ENCODE results near the gene PACC1.
"Not testable (repeated sequence)": the region's sequence is repeated elsewhere in the genome, so short reads cannot be mapped to it uniquely, and the experiment has no call there.

PACC1 gene

GRCh38 chr1:212401042-212401441 lies 13.6 kb downstream of the PACC1 start:
- H3K27ac ChIP-seq (ENCODE audit: low read depth, low read length): no peak overlapping the region
- H3K27me3 ChIP-seq (ENCODE audit: control insufficient read depth, low read length): no peaks in the 10 kb centered on the region
- H3K4me3 ChIP-seq (ENCODE audit: low read length): no peak overlapping the region
- H3K4me2 ChIP-seq (ENCODE audit: low read length): no peak overlapping the region
- no peaks in the 10 kb centered on the region for H3K9me2 ChIP-seq (replicated peaks; ENCODE audit: control insufficient read depth, low read length)
- H3K4me1 ChIP-seq (ENCODE audit: control insufficient read depth, low read length): no peaks in the 10 kb centered on the region
- peaks cover 71% of the 10 kb centered on the region for H3K36me3 ChIP-seq (ENCODE audit: control insufficient read depth, low read length)
- H3K9me3 ChIP-seq (ENCODE audit: control insufficient read depth, insufficient read depth, low read length): peaks cover 14% of the 10 kb centered on the region; the same call in 1 of the 2 replicates
- TF ChIP-seq, protein P1, sequence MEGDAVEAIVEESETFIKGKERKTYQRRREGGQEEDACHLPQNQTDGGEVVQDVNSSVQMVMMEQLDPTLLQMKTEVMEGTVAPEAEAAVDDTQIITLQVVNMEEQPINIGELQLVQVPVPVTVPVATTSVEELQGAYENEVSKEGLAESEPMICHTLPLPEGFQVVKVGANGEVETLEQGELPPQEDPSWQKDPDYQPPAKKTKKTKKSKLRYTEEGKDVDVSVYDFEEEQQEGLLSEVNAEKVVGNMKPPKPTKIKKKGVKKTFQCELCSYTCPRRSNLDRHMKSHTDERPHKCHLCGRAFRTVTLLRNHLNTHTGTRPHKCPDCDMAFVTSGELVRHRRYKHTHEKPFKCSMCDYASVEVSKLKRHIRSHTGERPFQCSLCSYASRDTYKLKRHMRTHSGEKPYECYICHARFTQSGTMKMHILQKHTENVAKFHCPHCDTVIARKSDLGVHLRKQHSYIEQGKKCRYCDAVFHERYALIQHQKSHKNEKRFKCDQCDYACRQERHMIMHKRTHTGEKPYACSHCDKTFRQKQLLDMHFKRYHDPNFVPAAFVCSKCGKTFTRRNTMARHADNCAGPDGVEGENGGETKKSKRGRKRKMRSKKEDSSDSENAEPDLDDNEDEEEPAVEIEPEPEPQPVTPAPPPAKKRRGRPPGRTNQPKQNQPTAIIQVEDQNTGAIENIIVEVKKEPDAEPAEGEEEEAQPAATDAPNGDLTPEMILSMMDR (IDR thresholded peaks at IDR 0.05; ENCODE audit: low read depth, low read length, poor library complexity, severe bottlenecking): no peak
- no peak for TF ChIP-seq EZH2phosphoT487 (IDR thresholded peaks at IDR 0.05; ENCODE audit: borderline replicate concordance, low read length)
- H3F3A ChIP-seq (ENCODE audit: control insufficient read depth, insufficient read depth): no peaks in the 10 kb centered on the region; the same call in 1 of the 2 replicates
- H3K79me2 ChIP-seq (ENCODE audit: control insufficient read depth, low read length): peaks cover 23% of the 10 kb centered on the region
- H4K20me1 ChIP-seq (ENCODE audit: control insufficient read depth, insufficient read depth, low read depth, low read length): no peaks in the 10 kb centered on the region

DNA sequence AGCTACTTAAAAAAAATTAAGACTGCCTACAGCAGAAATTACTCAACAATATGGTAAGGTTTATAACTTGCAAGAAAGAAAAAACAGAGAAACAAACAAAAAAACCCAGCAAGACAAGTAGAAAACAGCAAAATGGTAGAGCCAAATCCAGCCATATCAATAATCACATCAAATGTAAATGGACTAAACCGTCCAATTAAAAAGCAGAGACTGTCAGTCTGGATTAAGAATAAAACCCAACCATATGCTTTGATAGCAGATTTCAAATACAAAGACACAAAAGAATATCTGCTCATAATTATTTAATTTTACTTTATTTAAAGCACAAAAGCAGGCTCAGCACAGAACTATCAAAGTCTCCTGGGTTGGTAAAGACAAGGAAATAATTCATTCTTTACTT lies 17.5 kb downstream of the PACC1 start:
- TF ChIP-seq, protein P1 (IDR thresholded peaks at IDR 0.05; ENCODE audit: low read depth, low read length, poor library complexity, severe bottlenecking): no peak
- no peak for TF ChIP-seq EZH2phosphoT487 (IDR thresholded peaks at IDR 0.05; ENCODE audit: borderline replicate concordance, low read length)
- no peak overlapping the region for H3K27ac ChIP-seq (ENCODE audit: low read depth, low read length)
- H3K27me3 ChIP-seq (ENCODE audit: control insufficient read depth, low read length): no peaks in the 10 kb centered on the region
- no peak overlapping the region for H3K4me3 ChIP-seq (ENCODE audit: low read length)
- no peaks in the 10 kb centered on the region; the same call in 1 of the 2 replicates for H3F3A ChIP-seq (ENCODE audit: control insufficient read depth, insufficient read depth)
- no peaks in the 10 kb centered on the region for H3K9me2 ChIP-seq (replicated peaks; ENCODE audit: control insufficient read depth, low read length)
- no peaks in the 10 kb centered on the region for H3K4me1 ChIP-seq (ENCODE audit: control insufficient read depth, low read length)
- H3K36me3 ChIP-seq (ENCODE audit: control insufficient read depth, low read length): peaks cover 47% of the 10 kb centered on the region
- peaks cover 14% of the 10 kb centered on the region; the same call in 1 of the 2 replicates for H3K9me3 ChIP-seq (ENCODE audit: control insufficient read depth, insufficient read depth, low read length)
- H4K20me1 ChIP-seq (ENCODE audit: control insufficient read depth, insufficient read depth, low read depth, low read length): no peaks in the 10 kb centered on the region
- peaks cover 23% of the 10 kb centered on the region for H3K79me2 ChIP-seq (ENCODE audit: control insufficient read depth, low read length)
- H3K4me2 ChIP-seq (ENCODE audit: low read length): no peak overlapping the region

- H3K36me3 ChIP-seq (ENCODE audit: control insufficient read depth, low read length): peaks cover 42% of the 10 kb centered on the region
- TF ChIP-seq, protein P1 (IDR thresholded peaks at IDR 0.05; ENCODE audit: low read depth, low read length, poor library complexity, severe bottlenecking): no peak
- TF ChIP-seq EZH2phosphoT487 (IDR thresholded peaks at IDR 0.05; ENCODE audit: borderline replicate concordance, low read length): no peak
- no peaks in the 10 kb centered on the region for H3K9me2 ChIP-seq (replicated peaks; ENCODE audit: control insufficient read depth, low read length)
- H3K9me3 ChIP-seq (ENCODE audit: control insufficient read depth, insufficient read depth, low read length): peaks cover 14% of the 10 kb centered on the region; the same call in 1 of the 2 replicates
- H4K20me1 ChIP-seq (ENCODE audit: control insufficient read depth, insufficient read depth, low read depth, low read length): no peaks in the 10 kb centered on the region
- no peaks in the 10 kb centered on the region for H3K27me3 ChIP-seq (ENCODE audit: control insufficient read depth, low read length)
- H3K27ac ChIP-seq (ENCODE audit: low read depth, low read length): no peak overlapping the region
- no peak overlapping the region for H3K4me2 ChIP-seq (ENCODE audit: low read length)
- H3F3A ChIP-seq (ENCODE audit: control insufficient read depth, insufficient read depth): no peaks in the 10 kb centered on the region; the same call in 1 of the 2 replicates
- H3K4me1 ChIP-seq (ENCODE audit: control insufficient read depth, low read length): no peaks in the 10 kb centered on the region
- H3K79me2 ChIP-seq (ENCODE audit: control insufficient read depth, low read length): peaks cover 23% of the 10 kb centered on the region
- no peak overlapping the region for H3K4me3 ChIP-seq (ENCODE audit: low read length)
These were observed 18.0 kb downstream of the PACC1 start for GRCh38 chr1:212396638-212397037.

GRCh38 chr1:212395678-212396437 lies 18.8 kb downstream of the PACC1 start:
- not testable (repeated sequence) for H3K4me1 ChIP-seq (ENCODE audit: control insufficient read depth, low read length); H3K27ac ChIP-seq (ENCODE audit: low read depth, low read length); H4K20me1 ChIP-seq (ENCODE audit: control insufficient read depth, insufficient read depth, low read depth, low read length); H3K27me3 ChIP-seq (ENCODE audit: control insufficient read depth, low read length); H3F3A ChIP-seq (ENCODE audit: control insufficient read depth, insufficient read depth); H3K4me3 ChIP-seq (ENCODE audit: low read length); H3K9me2 ChIP-seq (replicated peaks; ENCODE audit: control insufficient read depth, low read length); H3K4me2 ChIP-seq (ENCODE audit: low read length)
- Histone ChIP-seq H3K36me3 (ENCODE audit: control insufficient read depth, low read length) (peaks cover 39% of the 10 kb centered on the region), H3K9me3 (ENCODE audit: control insufficient read depth, insufficient read depth, low read length) (peaks cover 14% of the 10 kb centered on the region; the same call in 1 of the 2 replicates), H3K79me2 (ENCODE audit: control insufficient read depth, low read length) (peaks cover 23% of the 10 kb centered on the region)
